GM12874 (cell line): Measurements from ENCODE around the gene WDR35.

Experiments
- TF ChIP-seq, protein P1 (sequence below): IDR thresholded peaks from 2 replicates; pipeline ENCODE4 v1.5.1; 2011; ENCODE audit warnings: low read depth, mild to moderate bottlenecking, control low read depth, low read length, moderate library complexity; ENCODE audit not compliant: insufficient read depth

The WDR35 gene

DNA sequence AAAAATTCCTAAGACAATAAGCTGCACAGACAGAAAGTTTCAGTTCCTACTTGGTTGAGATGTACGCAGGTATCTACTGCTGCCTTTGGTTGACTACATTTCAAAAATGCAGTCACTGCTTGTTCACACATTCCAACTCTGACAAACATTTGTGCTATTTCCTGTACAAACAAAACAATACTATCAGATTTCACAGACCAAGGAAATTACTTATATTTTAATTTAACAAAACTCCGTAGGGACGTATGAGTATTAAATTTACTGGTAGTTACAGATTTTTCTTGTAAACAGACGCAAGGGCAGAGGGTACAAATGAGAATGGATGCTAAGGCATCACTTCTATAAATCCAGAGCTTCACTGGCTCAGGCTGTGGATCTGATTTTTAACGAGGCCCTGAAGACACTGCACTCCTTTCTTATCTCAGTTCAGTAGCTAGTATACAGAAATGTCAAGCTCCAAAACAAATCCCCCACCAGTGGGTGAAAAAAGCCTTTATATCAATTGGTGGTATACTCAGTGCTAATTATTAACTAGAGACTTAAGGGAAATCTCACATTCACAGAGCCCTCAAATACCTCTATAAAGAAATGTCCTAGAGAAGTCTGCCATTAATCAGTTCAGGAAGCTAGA is 56.4 kb downstream of the WDR35 start:
- TF ChIP-seq, protein P1, sequence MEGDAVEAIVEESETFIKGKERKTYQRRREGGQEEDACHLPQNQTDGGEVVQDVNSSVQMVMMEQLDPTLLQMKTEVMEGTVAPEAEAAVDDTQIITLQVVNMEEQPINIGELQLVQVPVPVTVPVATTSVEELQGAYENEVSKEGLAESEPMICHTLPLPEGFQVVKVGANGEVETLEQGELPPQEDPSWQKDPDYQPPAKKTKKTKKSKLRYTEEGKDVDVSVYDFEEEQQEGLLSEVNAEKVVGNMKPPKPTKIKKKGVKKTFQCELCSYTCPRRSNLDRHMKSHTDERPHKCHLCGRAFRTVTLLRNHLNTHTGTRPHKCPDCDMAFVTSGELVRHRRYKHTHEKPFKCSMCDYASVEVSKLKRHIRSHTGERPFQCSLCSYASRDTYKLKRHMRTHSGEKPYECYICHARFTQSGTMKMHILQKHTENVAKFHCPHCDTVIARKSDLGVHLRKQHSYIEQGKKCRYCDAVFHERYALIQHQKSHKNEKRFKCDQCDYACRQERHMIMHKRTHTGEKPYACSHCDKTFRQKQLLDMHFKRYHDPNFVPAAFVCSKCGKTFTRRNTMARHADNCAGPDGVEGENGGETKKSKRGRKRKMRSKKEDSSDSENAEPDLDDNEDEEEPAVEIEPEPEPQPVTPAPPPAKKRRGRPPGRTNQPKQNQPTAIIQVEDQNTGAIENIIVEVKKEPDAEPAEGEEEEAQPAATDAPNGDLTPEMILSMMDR: no peak

DNA sequence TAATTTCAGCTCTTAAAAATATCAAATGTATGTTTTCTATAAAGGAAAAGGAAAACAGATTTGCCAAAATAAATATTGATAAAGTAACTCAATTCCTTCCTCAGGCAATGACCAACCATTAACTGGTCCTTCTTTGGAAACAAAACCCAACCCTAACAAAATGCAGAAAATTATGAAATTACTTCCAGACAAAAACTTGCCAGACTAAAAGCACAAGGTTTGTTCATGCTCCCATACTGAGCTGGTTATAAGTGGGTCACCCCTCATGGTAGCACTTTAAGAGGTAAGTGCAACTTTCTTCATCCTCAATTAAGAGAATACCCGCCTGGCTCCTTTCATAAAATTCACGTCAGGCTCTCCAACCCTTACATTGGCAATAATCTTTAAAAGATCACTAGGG is 57.0 kb downstream of the WDR35 start:
- TF ChIP-seq, protein P1: no peak

DNA sequence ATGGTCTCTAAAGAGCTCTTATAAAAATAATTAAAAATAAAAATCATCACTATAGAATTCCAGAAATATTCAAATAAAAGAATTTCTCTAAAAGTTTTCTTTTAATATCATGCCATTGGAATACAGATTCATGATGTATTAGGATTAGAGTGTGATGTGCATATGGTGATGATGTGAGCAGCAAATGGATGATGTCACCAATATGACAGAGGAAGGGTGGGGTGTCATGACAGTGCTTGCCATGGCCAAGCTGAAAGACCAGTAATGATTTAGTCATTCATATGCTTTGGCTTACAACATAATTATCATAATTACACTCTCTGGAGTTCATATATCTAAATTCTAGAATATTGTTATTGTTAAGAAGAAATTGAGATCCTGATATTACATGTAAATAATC is 60.7 kb downstream of the WDR35 start:
- TF ChIP-seq, protein P1: no peak

- TF ChIP-seq, protein P1: no peak
Measured at GRCh38 chr2:19916385-19916950, 73.4 kb downstream of the WDR35 start.

DNA sequence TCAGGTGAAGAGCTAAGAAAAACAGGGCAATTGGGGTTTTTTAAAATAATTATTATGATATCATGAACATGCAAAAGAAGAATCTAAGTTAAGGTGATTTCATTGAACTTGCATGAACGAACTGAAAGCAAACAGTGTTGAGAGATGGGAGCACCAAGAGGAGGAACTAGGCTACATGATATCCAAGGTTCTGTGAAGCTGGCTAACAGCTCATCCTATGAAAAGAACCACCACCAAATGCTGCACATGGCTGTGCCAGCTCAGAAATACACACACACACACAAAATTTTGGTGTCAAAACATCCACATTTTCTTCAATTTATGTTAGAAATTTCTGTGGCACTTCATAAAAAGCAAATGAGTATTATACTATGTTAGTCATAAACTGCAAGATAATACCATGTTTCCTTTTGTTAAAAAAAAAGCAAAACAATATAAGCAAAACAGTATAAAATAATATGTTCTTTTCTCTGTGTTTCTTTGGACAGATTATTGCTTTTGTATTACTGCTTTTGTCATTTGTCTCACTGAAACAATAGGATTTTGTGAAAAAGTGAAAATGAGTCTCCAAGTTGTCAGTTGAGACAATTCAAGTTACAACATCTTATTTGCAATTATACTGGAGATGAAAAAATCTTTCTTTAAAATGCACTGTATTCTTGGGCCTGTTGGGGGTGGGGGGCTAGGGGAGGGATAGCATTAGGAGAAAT is 75.5 kb downstream of the WDR35 start:
- TF ChIP-seq, protein P1: no peak

DNA sequence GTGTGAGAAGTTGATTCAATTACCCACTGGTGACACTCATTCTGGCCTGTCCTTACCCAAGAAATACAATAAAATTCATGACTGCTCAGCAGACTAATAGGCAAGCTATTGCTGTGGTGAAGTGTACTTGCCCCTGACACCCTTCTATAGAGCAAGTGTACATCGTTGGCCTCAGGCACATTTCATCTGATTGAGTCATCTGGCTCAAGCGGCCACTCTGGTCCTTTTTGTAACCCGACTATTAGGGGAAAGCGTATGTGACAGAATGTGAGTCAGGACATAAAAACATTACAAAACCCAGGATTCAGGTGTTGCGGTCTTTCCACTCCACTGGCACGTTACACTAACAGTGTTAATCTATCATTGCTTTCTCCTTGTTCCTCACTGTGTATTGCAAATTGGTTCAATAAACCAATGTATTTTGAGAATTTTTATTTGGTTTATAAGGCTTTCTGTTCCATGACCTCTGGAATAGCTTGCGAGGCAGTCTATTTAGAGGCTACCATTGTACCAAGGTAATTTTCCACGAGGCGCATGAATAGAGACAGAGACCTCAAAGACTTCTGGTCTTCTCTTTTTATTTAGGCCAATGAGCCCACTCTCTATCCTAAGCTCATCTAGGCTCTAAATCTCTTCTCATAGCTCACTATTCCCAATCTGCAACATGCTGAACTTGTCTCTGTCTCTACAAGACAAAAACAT is 77.9 kb downstream of the WDR35 start:
- TF ChIP-seq, protein P1: no peak

DNA sequence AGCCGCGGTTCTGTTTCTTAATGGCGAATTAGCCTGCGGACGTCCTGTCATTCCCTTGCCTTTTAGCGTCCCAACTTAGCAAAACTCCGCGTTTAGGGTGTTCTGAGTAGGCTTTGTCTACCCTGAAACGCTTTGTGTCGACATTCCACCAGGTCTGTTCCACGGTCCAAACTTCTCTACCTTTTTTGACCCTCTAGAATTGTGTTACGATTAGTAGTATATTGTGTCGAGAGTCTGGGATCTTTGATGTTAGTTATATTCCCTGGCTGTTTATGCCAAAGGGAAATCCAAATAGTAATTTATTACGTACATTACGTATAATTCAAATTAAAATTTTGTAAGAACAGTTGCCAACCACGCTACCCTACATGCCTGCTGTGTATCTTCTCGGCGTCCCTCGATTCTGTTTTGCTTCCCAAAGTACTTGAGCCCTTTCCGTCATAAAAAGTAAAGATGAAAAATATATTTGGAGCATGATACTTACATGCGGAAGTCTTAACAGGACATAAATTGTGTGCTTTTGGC is 87.6 kb downstream of the WDR35 start:
- TF ChIP-seq, protein P1: no peak
